ENCODE data around the gene ZBED1. TPM values are rescaled to one million over a fixed set of nuclear protein-coding genes. Genes with fewer than 3 reads are reported as not detected.
"Not testable (repeated sequence)": the region's sequence is repeated elsewhere in the genome, so short reads cannot be mapped to it uniquely, and the experiment has no call there.

ZBED1 gene
- total RNA-seq, 1 donor from 2014 or later: 32.1 TPM

- no peak for DNase-seq (ENCODE audit: low read depth in 2 of 2)
These were observed 25.6 kb downstream of the ZBED1 start for GRCh38 chrX:2474963-2475726.

GRCh38 chrX:2474280-2474962, 26.4 kb downstream of the ZBED1 start:
- no peak for DNase-seq (ENCODE audit: low read depth in 2 of 2)

GRCh38 chrX:2473064-2473463, 27.7 kb downstream of the ZBED1 start:
- DNase-seq (ENCODE audit: low read depth in 2 of 2): not testable (repeated sequence)

GRCh38 chrX:2471641-2472040, 29.1 kb downstream of the ZBED1 start:
- DNase-seq (ENCODE audit: low read depth in 2 of 2): no peak

DNA sequence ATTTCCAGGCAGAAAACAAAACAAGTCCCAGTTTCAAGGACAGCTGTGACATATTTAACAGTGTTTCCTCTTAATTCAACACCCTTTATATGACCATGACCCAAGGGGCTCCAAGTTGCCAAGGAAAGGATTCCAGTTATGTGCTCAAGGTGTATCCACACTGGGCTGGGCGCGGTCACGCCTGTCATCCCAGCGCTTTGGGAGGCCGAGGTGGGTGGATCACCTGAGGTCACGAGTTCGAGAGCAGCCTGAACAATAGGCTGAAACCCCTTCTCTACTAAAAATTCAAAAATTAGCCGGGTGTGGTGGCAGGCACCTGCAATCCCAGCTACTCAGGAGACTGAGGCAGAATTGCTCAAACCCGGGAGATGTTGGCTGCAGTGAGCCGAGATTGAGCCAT, 29.6 kb downstream of the ZBED1 start:
- DNase-seq (ENCODE audit: low read depth in 2 of 2): not testable (repeated sequence)

DNA sequence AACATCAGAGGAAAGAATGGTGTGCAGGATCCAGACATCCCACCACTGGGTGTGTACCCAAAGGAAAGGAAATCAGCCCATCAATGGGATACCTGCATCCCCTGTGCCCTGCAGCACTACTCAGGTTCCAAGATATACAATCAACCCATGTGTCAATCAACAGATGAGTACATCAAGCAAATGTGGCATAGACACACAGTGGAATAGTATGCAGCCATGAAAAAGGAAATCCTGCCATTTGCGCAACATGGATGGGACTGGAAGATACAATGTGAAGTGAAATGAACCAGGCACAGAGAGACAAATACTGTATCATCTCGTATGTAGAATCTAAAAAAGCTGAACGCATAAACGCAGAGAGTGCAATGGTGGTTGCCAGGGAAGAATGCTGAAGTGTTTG, 30.9 kb downstream of the ZBED1 start:
- DNase-seq (ENCODE audit: low read depth in 2 of 2): not testable (repeated sequence)

DNA sequence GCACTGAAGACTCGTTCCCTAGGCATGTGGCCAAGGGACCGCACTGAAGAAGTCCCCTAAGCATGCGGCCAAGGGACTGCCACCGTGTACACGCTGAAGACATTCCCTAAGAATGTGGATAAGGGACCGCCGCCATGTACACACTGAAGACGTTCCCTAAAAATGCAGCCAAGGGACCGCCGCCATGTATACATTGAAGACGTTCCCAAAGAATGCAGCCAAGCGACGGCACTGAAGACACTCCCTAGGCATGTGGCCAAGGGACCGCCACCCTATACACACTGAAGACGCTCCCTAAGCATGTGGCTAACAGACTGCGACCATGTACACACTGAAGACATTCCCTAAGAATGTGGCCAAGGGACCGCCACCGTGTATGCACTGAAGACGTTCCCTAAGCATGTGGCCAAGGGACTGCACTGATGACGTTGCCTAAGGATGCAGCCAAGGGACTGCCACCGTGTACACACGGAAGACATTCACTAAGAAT, 31.5 kb downstream of the ZBED1 start:
- DNase-seq (ENCODE audit: low read depth in 2 of 2): no peak

DNA sequence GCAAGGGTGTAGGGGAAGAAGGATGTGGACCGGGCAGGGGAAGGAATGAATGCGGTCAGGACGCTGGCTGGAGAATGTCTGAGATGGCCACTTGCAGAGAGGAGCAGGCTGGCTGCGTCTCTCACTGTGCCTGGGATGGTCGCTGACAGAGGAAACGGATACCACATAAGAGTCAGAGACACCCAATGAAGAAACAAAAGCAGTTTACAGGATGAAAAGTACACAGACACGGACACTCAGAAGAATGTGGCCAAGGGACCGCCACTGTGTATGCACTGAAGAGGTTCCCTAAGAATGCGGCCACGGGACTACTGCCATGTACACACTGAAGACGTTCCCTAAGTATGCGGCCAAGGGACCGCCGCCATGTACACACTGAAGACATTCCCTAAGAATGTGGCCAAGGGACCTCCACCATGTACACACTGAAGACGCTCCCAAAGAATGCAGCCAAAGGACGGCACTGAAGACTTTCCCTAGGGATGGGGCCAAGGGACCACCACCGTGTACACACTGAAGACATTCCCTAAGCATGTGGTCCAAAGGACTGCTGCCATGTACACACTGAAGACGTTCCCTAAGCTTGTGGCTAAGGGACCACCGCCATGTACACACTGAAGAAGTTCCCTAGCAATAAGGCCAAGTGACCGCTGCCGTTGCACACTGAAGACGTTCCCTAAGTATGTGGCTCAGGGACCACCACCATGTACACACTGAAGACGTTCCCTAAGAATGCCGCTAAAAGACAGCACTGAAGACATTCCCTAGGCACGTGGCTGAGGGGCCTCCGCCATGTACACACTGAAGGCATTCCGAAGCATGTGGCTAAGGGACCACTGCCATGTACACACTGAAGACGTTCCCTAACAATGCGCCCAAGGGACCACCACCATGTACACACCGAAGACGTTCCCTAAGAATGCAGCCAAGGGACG, 32.2 kb downstream of the ZBED1 start:
- no peak for DNase-seq (ENCODE audit: low read depth in 2 of 2)

DNA sequence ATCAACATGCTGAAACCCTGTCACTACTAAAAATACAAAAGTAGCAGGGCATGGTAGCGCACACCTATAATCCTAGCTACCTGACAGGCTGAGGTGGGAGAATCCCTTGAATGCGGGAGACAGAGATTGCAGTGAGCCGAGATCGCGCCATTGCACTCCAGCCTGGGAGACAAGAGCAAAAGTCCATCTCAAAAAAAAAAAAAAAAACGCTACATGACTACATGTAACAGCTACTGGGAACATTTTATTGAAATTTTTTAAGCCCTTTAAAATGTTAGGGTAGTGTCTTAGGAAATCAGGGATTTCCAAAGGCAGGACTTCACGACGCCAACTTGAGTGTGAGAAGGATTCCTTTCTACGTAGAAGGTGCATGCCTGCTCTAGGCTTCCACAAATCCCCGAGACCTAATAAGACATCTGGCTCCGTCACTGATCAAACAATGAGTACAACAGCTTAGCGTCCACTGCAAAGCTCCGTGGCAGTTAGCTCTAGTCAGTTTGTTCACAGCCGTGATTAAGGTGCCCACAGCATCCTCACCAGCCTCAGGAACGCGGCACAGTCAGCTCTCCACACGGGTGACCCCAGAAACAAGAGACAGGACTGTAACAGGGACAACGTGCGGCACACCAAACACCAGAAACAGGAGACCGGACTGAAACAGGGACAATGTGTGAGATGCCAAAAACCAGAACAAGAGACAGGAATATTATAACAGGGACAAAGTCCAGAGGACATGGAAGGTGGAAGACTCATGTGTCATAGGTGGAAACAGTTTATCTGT, 33.7 kb downstream of the ZBED1 start:
- DNase-seq (ENCODE audit: low read depth in 2 of 2): no peak

DNA sequence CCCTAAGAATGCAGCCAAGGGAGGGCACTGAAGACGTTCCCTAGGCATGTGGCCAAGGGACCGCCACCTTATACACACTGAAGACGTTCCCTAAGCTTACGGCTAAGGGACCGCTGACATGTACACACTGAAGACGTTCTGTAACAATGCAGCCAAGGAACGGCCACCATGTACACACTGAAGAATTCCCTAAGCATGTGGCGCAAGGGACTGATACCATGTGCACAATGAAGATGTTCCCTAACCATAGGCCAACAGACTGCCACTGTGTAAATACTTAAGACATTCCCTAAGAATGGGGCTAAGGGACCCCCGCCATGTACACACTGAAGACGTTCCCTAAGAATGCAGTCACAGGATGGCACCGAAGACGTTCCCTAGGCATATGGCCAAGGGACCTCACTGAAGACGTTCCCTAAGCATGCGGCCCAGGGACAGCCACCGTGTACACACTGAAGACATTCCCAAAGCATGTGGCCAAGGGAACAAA, 36.1 kb downstream of the ZBED1 start:
- DNase-seq (ENCODE audit: low read depth in 2 of 2): no peak

DNA sequence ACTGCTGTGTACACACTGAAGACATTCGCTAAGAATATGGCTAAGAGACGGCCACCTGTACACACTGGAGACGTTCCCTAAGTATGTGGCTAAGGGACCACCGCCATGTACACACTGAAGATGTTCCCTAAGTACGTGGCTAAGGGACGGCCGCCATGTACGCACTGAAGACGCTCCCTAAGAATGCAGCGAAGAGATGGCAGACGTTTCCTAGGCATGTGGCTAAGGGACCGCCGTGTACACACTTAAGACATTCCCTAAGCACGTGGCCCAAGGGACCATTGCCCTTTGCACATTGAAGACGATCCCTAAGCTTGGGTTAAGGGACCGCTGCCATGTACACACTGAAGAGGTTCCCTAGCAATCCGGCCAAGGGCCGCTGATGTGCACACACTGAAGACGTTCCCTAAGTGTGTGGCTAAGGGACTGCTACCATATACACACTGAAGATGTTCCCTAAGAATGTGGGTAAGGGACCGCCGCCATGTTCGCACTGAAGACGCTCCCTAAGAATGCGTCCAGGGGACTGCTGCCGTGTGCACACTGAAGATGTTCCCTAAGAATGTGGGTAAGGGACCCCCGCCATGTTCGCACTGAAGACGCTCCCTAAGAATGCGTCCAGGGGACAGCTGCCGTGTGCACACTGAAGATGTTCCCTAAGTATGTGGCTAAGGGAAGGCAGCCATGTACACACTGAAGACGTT, 36.7 kb downstream of the ZBED1 start:
- DNase-seq (ENCODE audit: low read depth in 2 of 2): no peak

DNA sequence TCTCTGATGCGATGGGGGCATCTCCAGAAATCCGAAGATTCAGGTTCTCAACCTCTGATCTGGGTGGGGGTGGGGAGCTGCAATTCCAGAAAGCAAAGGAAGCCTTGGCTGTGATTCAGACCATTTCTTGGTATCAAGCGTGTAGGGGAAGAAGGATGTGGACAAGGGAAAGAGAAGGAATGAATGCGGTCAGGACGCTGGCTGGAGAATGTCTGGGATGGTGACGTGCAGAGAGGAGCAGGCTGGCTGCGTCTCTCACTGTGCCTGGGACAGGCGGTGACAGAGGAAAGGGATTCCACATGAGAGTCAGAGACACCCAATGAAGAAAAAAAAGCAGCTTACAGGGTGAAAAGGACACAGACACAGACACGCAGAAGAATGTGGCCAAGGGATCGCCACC, 37.3 kb downstream of the ZBED1 start:
- not testable (repeated sequence) for DNase-seq (ENCODE audit: low read depth in 2 of 2)

GRCh38 chrX:2462780-2463179, 38.0 kb downstream of the ZBED1 start:
- DNase-seq (ENCODE audit: low read depth in 2 of 2): no peak

- DNase-seq (ENCODE audit: low read depth in 2 of 2): no peak
These were observed 38.7 kb downstream of the ZBED1 start for GRCh38 chrX:2462074-2462473.

GRCh38 chrX:2461711-2462016, 39.1 kb downstream of the ZBED1 start:
- DNase-seq (ENCODE audit: low read depth in 2 of 2): no peak

DNA sequence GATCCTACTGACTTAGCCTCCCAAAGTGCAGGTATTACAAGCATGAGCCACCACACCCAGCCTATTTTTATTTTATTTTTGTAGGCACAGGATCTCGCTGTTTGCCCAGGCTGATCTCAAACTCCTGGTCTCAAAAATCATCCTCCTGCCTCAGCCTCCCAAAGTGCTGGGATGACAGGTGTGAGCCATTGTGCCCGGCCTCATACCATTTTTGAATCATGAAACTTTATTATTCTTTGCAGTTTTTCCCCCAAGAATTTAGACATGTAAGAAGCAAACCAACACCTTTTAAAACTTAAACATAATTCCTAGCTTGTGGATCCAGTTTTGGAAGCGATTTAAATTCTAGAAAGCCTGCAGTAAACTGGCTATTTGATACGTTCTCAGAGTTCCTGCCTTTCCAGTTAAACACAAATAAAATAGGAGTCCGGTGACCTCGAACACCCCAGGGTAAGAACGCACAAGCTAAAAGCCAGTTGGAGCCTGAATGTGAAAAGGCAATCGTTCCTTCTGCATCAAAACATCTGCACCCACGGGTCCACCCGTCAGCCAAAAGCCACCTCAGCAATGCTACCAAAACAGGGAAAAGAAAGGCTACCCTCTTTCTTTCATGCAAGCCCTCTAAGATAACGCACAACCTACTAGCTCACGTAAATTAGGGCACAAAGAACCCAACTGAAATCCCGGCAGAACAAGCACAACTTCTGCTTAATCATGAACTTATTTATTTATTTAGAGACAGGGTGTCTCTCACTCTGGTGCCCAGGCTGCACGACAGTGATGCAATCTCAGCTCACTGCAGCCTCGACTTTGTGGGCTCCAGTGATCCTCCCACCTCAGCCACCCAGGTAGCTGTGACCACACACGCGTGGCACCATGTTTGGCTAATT, 39.7 kb downstream of the ZBED1 start:
- DNase-seq (ENCODE audit: low read depth in 2 of 2): not testable (repeated sequence)

DNA sequence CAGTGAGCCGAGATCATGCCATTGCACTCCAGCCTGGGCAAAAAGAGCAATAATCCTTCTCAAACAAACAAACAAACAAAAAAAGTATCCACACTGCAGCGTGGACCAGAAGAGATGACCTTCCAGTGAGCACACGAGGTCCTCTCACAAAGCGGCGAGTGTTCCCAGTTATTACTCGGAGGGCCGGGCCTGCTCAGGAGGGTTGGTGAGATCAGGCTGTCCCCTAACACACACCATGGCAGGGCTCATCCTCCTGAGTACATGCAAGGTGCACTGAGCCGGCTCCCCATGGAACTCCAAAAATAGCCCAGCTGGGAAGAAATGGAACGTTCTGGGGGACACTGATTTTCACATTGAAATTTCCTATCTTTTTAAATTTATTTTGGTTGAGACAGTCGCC, 40.7 kb downstream of the ZBED1 start:
- not testable (repeated sequence) for DNase-seq (ENCODE audit: low read depth in 2 of 2)

GRCh38 chrX:2458309-2458708, 42.5 kb downstream of the ZBED1 start:
- no peak for DNase-seq (ENCODE audit: low read depth in 2 of 2)

Data from dermis microvascular lymphatic vessel endothelial cell (primary cell).